Measurements from ENCODE around the gene AMOTL2. TPM values are rescaled to one million over a fixed set of nuclear protein-coding genes. Genes with fewer than 3 reads are reported as not detected.

AMOTL2 gene
- total RNA-seq, 1 experiment from 2014 or later: 76.9 TPM

DNA sequence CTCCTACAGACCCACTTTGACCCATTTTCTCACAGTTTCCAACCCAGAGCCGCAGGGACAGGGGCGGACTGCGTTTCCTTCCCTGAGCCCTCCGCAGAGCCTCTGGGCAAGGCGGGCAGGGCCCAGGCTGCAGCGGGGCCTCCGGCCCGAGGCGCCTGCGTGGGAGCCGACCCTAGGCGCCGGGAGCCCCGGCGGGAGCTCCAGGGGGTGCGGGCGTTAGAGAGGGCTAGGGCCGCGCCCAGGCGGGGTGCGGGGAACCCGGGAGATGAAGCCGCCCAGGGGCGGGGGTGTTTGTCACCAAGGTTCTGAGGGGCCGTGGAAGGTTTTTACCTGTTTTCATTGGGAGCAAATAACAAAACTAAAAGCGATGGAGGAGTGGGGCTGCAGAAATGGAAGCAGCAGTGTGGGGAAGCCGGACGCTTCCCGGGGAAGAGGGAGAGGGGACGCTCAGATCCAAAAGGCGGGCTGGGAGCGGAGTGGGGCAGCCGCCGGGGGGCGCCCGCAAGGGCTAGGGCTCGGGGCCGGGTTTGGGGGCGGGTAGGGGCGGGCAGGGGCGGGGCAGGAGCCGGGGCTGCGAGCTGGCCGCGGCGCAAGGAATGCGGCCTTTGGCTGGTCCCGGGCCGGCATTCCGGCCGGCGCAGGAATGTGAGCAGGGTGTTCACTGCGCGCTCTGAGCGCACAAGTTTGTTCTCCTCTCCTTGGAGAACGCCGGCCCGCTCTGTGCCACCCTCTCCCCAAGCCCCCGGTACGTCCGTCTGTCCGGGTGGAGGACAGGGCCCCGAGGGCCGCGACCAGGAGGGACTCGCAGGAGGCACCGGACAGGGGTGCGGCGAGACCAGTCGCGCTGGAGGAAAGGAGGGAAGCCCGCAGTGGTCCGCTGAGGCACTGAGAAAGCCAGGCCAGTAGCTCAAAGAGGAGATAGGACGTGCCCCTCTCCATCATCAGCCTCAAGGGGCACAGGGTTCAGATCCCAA is 61.1 kb downstream of the AMOTL2 start (continued):
- TF ChIP-seq, protein P1, sequence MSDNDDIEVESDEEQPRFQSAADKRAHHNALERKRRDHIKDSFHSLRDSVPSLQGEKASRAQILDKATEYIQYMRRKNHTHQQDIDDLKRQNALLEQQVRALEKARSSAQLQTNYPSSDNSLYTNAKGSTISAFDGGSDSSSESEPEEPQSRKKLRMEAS (CRISPR knock-in tag; IDR thresholded peaks at IDR 0.05): peak; percentile 38; the same call in 1 of the 2 replicates
- TF ChIP-seq TEAD1 (CRISPR knock-in tag; IDR thresholded peaks at IDR 0.05) (peak; percentile 88; the same call in 1 of the 2 replicates), FOXP1 (CRISPR knock-in tag; IDR thresholded peaks at IDR 0.05; ENCODE audit: borderline replicate concordance) (0 out of 2 replicates have a peak, but pooled peaks have one; percentile 11), ZNF423 (CRISPR knock-in tag; IDR thresholded peaks at IDR 0.05) (0 out of 2 replicates have a peak, but pooled peaks have one; percentile 17)
- TF ChIP-seq, protein P2, sequence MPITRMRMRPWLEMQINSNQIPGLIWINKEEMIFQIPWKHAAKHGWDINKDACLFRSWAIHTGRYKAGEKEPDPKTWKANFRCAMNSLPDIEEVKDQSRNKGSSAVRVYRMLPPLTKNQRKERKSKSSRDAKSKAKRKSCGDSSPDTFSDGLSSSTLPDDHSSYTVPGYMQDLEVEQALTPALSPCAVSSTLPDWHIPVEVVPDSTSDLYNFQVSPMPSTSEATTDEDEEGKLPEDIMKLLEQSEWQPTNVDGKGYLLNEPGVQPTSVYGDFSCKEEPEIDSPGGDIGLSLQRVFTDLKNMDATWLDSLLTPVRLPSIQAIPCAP (CRISPR knock-in tag; IDR thresholded peaks at IDR 0.05): no peak

DNA sequence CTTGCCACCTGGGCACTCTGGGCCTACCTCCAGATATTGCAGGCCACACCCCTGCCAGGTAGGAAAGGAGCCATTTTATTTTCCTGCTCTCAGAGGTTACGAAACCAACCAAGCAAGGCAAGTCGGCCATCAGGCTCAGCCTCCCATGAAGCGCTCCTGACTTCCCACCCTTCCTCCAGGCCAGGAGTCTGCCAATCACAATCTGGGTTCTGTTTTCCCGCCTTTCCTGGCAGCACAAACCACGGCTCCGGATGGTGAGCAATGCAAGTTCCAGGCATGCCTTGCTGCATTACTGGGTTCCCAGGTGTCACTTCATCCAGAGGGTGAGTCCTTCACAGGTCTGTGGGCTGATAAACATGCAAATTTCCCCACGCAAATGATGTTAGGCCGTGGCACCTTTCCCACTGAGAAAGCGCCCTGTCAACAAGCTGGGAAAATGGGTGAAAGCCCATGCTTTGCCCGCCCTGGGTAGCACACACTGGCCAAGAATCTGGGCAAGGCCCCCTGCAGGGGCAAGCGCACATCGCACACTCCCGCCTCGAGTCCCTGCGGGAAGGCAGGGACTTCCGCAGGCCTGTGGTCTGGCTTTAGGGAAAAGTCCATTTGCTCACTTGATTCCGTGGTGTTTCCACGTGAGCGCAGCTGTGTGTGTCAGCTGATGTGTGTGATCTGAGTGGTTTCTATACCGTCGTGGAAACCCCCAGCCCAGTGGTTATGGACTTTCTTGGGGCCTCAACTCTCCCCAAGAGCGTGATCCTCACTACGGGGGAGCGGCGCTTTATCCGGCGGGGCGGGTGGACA is 62.0 kb downstream of the AMOTL2 start:
- Mint-ChIP-seq H3K9me3 (no peaks in the 10 kb centered on the region), H3K27me3 (ENCODE audit: low read depth) (peaks cover 20% of the 10 kb centered on the region), H3K4me1 (peaks cover 45% of the 10 kb centered on the region), H3K36me3 (no peaks in the 10 kb centered on the region), H3K4me3 (no peak overlapping the region; the same call in 1 of the 2 replicates), H3K27ac (no peak overlapping the region)
- CTCF ChIA-PET: interaction anchor here (0.9 to 9.1 kb wide), 16 partner anchors 14 to 174 kb away, joined by 3 to 175 read pairs (median 8); partner anchors contain the start of genes AMOTL2, ANAPC13 and CEP63
- no peak; the same call in 1 of the 2 replicates for TF ChIP-seq NFYB (CRISPR knock-in tag; conservative IDR thresholded peaks at IDR 0.05; ENCODE audit: low read depth)
- TF ChIP-seq, protein P1 (CRISPR knock-in tag; IDR thresholded peaks at IDR 0.05): peak; percentile 38; the same call in 1 of the 2 replicates
- TF ChIP-seq, protein P3, sequence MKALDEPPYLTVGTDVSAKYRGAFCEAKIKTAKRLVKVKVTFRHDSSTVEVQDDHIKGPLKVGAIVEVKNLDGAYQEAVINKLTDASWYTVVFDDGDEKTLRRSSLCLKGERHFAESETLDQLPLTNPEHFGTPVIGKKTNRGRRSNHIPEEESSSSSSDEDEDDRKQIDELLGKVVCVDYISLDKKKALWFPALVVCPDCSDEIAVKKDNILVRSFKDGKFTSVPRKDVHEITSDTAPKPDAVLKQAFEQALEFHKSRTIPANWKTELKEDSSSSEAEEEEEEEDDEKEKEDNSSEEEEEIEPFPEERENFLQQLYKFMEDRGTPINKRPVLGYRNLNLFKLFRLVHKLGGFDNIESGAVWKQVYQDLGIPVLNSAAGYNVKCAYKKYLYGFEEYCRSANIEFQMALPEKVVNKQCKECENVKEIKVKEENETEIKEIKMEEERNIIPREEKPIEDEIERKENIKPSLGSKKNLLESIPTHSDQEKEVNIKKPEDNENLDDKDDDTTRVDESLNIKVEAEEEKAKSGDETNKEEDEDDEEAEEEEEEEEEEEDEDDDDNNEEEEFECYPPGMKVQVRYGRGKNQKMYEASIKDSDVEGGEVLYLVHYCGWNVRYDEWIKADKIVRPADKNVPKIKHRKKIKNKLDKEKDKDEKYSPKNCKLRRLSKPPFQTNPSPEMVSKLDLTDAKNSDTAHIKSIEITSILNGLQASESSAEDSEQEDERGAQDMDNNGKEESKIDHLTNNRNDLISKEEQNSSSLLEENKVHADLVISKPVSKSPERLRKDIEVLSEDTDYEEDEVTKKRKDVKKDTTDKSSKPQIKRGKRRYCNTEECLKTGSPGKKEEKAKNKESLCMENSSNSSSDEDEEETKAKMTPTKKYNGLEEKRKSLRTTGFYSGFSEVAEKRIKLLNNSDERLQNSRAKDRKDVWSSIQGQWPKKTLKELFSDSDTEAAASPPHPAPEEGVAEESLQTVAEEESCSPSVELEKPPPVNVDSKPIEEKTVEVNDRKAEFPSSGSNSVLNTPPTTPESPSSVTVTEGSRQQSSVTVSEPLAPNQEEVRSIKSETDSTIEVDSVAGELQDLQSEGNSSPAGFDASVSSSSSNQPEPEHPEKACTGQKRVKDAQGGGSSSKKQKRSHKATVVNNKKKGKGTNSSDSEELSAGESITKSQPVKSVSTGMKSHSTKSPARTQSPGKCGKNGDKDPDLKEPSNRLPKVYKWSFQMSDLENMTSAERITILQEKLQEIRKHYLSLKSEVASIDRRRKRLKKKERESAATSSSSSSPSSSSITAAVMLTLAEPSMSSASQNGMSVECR (CRISPR knock-in tag; IDR thresholded peaks at IDR 0.05; ENCODE audit: borderline replicate concordance): 0 out of 2 replicates have a peak, but pooled peaks have one; percentile 34
- POLR2A ChIA-PET: interaction anchor here (1.2 to 4.2 kb wide), 6 partner anchors 15 to 95 kb away, joined by 4 to 53 read pairs (median 10); partner anchors contain the start of gene AMOTL2
- no peak for ATAC-seq
- peak; percentile 55 for DNase-seq (ENCODE audit: low spot score)

DNA sequence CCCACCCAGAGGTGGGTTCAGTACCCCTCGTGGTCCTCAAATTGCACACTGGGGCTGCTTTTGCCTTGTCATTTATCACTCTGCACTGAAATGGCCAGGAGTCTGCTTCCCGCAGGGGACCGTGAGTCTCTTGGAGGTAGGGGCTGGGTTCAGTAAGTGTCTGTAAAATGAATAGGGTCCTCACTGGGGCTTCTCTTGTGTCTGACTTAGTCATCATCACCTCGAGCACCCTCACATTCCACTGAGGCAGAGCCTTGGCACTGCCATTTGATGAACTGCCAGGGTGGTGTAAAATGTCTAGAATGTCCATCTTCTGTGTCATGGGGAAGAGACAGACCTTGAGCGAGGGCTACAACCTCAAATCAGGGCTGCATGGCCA is 62.6 kb downstream of the AMOTL2 start:
- ATAC-seq (no peak), DNase-seq (ENCODE audit: low spot score) (no peak)
- H3K4me3 Mint-ChIP-seq: no peak overlapping the region
- no peaks in the 10 kb centered on the region for H3K9me3 Mint-ChIP-seq
- H3K36me3 Mint-ChIP-seq: no peaks in the 10 kb centered on the region
- peaks cover 21% of the 10 kb centered on the region for H3K27me3 Mint-ChIP-seq (ENCODE audit: low read depth)
- CTCF ChIA-PET: interaction anchor here (1.5 to 9.1 kb wide), 4 partner anchors 14 to 63 kb away, joined by 4 to 175 read pairs (median 32); partner anchors contain the start of gene AMOTL2
- no peak overlapping the region for H3K27ac Mint-ChIP-seq
- POLR2A ChIA-PET: interaction anchor here (0.6 to 4.2 kb wide), 3 partner anchors 17 to 52 kb away, joined by 3 to 53 read pairs (median 6); no protein-coding TSS in a partner anchor
- H3K4me1 Mint-ChIP-seq: peaks cover 45% of the 10 kb centered on the region
- TF ChIP-seq FOXK1 (CRISPR knock-in tag; IDR thresholded peaks at IDR 0.05): no peak
- TF ChIP-seq TP53 (CRISPR knock-in tag; IDR thresholded peaks at IDR 0.05): no peak
- TF ChIP-seq ZNF317 (CRISPR knock-in tag; IDR thresholded peaks at IDR 0.05; ENCODE audit: borderline replicate concordance, low read depth): no peak
- TF ChIP-seq NR2C2 (CRISPR knock-in tag; IDR thresholded peaks at IDR 0.05): no peak
- no peak for TF ChIP-seq GTF2I (CRISPR knock-in tag; conservative IDR thresholded peaks at IDR 0.05)
- no peak for TF ChIP-seq ZNF416 (CRISPR knock-in tag; IDR thresholded peaks at IDR 0.05)
- TF ChIP-seq, protein P4, sequence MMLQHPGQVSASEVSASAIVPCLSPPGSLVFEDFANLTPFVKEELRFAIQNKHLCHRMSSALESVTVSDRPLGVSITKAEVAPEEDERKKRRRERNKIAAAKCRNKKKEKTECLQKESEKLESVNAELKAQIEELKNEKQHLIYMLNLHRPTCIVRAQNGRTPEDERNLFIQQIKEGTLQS (CRISPR knock-in tag; conservative IDR thresholded peaks at IDR 0.05): no peak
- TF ChIP-seq, protein P5, sequence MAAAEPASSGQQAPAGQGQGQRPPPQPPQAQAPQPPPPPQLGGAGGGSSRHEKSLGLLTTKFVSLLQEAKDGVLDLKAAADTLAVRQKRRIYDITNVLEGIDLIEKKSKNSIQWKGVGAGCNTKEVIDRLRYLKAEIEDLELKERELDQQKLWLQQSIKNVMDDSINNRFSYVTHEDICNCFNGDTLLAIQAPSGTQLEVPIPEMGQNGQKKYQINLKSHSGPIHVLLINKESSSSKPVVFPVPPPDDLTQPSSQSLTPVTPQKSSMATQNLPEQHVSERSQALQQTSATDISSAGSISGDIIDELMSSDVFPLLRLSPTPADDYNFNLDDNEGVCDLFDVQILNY (CRISPR knock-in tag; IDR thresholded peaks at IDR 0.05): no peak
- TF ChIP-seq, protein P6, sequence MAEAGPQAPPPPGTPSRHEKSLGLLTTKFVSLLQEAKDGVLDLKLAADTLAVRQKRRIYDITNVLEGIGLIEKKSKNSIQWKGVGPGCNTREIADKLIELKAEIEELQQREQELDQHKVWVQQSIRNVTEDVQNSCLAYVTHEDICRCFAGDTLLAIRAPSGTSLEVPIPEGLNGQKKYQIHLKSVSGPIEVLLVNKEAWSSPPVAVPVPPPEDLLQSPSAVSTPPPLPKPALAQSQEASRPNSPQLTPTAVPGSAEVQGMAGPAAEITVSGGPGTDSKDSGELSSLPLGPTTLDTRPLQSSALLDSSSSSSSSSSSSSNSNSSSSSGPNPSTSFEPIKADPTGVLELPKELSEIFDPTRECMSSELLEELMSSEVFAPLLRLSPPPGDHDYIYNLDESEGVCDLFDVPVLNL (CRISPR knock-in tag; IDR thresholded peaks at IDR 0.05; ENCODE audit: borderline replicate concordance, low read depth): no peak
- TF ChIP-seq CBFB (CRISPR knock-in tag; IDR thresholded peaks at IDR 0.05; ENCODE audit: low read depth): no peak
- TF ChIP-seq, protein P7, sequence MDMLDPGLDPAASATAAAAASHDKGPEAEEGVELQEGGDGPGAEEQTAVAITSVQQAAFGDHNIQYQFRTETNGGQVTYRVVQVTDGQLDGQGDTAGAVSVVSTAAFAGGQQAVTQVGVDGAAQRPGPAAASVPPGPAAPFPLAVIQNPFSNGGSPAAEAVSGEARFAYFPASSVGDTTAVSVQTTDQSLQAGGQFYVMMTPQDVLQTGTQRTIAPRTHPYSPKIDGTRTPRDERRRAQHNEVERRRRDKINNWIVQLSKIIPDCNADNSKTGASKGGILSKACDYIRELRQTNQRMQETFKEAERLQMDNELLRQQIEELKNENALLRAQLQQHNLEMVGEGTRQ (CRISPR knock-in tag; IDR thresholded peaks at IDR 0.05): no peak
- TF ChIP-seq RORB (CRISPR knock-in tag; IDR thresholded peaks at IDR 0.05): no peak

Measured in WTC11 (cell line).